Fibroblast of gingiva (primary cell): ENCODE results near the gene GAB2.
"Not testable (repeated sequence)": the region's sequence is repeated elsewhere in the genome, so short reads cannot be mapped to it uniquely, and the experiment has no call there.

Source experiments
- DNase-seq: peaks from one replicate; pipeline ENCODE4 v3.0.0-alpha.2; 2011; ENCODE audit warnings: low read depth

Gene GAB2

GRCh38 chr11:78313181-78313795 lies 104.3 kb downstream of the GAB2 start:
- peak; percentile 91 for DNase-seq

DNA sequence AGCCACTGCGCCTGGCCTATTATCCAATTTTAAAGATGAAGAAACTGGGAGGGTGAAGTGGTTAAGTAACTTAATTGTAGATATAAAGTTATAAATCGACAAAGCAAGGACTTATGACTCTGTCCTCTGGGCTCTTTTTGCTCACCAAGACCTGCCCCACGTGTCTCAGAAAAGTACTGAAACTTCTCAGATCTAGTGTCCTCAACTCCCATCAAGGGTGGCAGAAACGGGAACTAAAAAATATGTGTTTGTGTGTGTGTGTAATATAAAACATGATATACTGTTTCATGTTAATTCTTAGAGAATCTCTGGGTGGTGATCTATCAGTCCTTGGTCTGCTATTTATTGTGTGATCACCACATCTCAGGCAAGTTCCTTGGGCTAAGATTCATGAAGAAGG lies 104.9 kb downstream of the GAB2 start:
- DNase-seq: no peak

DNA sequence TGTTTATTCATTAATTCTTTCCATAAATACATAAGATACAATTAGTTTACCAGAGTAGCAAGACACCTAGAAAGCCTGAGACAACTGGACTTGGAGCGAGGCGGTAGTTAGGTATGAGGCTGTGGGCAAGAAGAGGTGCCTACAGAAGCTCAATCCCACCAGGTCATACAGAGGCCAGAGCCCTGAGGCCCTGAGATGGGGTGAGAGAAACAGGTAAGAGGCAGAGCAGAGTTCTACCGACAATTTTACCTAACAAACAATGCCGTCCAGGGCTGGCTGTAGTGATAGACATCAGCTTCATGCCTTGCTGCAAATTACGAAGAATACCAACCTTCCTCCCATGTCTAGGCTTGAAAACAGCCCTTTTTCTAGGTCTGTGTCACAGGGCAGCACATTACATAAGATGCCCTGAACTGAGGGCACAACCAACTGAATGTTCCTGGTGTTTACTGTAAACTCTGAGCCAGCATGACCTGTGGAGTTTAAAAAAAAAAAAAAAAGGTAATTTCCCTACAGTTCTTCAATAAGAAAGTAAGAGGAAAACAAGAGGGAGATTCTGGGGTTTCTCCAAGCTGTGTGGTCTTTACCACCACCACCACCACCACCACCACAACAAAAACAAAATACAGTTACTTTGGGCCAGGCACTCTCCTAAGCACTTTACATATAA lies 105.8 kb downstream of the GAB2 start:
- no peak for DNase-seq

DNA sequence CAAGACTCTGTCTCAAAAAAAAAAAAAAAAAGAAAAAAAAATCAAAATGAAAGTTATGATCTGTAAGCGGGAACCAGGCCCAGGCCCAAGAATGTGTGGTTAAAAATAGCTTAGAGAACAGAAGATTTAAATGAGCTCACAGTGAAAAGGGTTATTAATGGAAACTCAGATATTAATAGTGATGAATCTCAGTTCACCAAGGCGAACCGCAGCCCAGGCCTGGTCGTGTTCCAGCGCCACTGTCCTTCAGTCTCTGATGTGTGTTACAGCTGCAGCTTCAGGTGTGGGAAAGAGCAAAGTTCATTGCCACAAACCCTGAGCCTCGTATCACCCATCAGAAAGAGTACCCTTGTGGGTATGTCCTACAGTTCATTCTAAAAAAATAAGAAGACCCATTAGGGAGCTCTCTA lies 107.1 kb downstream of the GAB2 start:
- DNase-seq: peak; percentile 14

GRCh38 chr11:78304201-78304600 lies 113.4 kb downstream of the GAB2 start:
- DNase-seq: no peak

DNA sequence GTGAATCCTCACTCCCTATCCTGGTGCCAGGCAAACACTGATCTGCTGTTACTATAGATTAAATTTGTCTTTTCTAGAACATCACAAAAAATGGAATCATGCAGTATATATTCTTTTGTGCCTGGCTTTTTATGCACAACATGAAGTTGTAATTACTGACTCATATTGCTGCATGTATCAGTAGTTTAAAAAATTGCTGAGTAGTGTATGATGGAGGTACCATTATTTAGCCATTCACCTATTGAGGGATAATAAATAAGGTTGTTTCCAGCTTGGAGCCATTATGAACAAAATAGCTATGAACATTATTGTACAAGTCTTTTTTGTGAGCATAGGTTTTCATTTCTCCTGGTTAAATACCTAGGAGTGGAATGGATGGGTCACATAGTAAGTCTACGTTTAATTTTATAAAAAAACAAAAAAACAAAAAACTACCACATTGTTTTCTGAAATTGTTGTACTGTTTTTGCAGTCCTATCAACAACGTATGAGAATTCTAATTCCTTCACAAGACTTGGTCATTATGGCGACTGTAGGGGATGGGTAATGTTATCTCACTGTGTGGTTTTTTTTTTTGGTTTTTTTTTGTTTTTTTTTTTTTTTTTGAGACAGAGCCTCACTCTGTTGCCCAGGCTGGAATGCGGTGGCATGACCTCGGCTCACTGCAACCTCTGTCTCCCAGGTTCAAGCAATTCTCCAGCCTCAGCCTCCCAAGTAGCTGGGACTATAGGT lies 117.3 kb downstream of the GAB2 start:
- no peak for DNase-seq

- no peak for DNase-seq
Measured at GRCh38 chr11:78299000-78299710, 118.5 kb downstream of the GAB2 start.

- DNase-seq: no peak
Measured at GRCh38 chr11:78298291-78298771, 119.3 kb downstream of the GAB2 start.

DNA sequence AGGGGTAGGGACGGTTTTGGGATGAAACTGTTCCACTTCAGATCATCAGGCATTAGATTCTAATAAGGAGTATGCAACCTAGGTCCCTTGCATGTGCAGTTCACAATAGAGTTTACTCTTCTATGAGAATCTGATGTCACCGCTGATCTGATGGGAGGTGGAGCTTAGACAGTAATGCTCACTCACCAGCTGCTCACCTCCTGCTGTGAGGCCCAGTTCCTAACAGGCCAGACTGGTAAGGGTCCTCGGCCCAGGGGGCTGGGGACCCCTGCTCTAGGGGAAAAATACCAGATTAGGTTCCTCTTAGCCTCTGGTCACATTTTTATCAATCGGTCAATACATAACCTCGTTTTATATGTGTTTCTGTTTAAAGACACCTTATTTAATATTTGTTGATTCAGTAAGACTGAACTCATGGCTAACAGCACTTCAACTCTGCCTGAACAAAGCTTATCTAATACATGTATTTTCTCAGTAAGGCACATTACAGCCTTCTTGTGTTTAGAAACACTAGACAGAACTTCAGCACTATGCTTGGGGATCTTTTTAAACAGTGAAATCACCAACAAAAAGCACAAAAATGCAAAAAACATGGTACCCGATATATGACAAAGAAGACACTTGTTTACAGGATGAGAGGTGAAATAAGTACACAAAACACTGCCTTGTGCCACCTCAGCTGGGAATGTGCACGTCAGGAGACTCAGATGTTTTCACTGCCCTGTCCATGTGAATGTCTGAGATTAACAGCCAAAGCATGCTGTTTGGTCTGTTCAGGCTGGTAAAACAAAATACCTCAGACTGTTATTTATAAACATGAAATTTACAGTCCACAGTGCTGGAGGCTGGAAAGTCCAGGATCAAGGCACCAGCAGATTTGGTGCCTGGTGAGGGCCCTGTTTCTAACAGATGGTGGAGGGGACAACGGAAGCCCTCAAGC lies 121.4 kb downstream of the GAB2 start:
- DNase-seq: no peak

- DNase-seq: no peak
Measured at GRCh38 chr11:78295347-78295746, 122.3 kb downstream of the GAB2 start.

DNA sequence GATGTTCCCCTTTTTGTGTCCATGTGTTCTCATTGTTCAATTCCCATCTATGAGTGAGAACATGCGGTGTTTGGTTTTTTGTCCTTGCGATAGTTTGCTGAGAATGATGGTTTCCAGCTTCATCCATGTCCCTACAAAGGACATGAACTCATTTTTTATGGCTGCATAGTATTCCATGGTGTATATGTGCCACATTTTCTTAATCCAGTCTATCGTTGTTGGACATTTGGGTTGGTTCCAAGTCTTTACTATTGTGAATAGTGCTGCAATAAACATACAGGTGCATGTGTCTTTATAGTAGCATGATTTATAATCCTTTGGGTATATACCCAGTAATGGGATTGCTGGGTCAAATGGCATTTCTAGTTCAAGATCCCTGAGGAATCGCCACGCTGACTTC lies 123.5 kb downstream of the GAB2 start:
- not testable (repeated sequence) for DNase-seq

GRCh38 chr11:78293536-78293935 lies 124.1 kb downstream of the GAB2 start:
- no peak for DNase-seq

DNA sequence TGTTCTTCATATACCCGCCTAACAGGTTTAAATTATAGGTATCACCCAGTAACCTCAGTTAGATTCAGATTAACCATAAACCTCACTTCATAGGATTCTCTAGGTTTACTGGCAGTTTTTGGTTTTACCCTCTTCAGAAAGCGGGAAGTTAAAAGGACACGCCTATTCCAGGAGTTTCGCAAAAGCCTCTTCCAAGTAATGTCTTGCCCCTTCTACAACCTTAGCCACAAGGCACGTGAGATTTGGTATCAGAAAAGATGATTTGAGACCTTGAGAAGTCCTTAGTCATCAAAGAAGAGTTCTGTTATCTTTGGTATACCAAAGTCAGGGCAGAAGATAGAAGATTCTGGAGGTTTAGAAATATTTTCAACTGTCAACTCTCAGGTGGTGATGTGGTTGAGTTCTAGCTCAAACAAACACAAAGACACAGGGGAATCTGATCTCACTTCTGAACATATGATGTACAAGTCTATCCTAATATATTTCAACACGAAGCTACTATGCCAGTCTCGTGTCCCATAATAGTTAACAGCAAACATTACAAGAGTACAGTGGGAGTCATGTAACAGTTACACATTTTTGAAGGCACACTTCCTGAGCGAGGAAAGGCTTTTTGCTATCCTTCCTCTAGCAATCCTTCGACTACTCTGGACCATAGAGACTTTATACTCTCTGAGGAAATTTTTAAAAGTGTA lies 125.4 kb downstream of the GAB2 start:
- DNase-seq: no peak

DNA sequence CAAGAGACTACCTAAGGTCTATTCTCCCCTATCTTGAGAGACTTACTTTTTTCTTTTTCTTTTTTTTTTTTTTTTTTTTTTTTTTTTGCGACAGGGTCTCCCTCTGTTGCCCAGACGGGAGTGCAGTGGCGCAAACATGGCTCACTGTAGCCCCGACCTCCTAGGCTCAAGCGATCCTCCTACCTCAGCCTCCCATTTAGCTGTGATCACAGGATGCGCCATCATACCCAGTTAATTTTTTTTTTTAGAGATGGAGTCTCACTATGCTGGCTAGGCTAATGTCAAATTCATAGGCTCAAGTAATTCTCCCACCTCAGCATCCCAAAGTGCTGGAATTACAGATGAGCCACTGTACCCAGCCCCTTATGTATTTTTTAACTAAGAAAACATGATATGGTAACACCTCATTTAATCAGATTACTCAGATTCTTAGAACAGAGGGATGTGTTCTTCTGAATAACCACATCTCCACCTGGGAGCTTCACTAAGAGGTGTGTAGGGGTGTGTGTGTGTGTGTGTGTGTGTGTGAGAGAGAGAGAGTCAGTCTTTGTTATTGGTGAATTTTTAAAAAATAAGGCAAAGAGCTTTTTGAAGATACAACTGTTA lies 126.0 kb downstream of the GAB2 start:
- DNase-seq: no peak

DNA sequence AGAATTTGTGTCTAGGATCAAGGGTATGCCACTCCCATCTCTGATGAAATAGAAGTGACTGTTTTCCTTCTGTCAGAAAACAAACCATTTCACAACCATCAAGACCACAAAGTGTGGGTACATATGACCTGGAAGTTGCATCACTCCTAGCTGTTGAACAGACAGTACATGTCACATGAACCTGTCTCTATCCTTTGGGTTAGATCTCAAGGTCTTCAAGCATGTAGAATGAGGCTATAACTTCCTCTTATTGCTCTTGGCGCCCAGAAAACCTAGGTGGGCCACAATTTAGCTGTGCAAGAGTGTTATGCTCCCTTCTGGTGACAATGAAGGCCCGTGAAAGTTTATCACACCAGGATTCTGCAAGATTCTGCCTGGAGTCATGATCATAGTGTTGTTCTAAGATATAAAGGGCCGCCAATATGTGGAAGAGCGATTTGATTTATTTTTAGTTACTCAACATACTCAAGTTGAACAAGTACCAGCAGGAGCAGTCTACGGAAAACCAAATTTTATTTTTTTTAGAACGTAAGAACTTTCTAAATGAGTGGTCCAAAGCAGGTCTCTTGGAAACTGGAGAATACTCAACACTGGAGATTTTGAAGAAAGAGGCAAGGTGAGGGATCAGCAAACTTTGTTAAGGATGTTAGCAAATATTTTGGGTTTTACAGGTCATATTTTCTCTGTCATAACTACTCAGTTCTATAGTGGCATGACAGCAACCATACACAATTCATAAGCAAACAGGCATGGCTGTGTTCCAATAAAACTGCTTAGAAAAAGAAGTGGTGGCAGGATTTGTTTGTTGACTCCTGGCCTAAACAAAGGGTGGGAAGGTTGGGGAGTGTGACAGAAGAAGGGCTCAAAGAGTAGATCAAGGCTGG lies 127.1 kb downstream of the GAB2 start:
- peak; percentile 84 for DNase-seq

DNA sequence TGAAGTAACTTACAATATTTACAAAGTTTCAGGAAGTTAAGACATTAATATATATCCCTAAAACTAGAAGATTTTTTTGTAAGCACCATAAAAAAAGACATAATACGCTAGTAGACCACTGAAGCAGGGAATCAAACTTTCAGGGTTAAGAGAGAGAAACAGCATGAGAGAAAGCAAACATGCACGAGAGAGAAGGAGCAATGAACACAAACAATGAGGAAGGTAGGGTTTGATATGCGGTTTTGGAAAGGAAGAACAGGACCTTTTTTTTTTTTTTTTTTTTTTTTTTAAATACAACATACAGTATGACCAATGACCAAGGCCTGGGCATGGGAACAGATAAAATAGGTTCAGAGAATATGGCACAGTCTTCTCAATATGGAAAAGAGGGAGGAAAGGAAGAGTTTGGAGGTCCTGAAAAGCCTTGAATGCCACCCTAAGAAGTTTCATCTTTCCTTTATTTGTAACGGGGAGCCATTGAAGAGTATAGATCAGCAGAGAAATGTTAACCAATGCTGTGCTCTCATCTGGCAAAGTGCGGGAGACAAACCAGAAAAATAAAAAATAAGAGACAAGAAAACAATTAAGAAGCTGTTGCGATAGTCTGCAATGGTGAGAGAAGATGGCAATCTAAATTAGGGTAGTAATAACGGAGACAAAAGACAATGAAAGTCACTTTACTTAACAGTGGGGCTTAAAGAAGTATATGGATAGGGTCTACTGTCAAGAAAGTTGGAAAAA lies 127.9 kb downstream of the GAB2 start:
- DNase-seq: no peak

- no peak for DNase-seq
Measured at GRCh38 chr11:78284260-78284659, 133.4 kb downstream of the GAB2 start.

DNA sequence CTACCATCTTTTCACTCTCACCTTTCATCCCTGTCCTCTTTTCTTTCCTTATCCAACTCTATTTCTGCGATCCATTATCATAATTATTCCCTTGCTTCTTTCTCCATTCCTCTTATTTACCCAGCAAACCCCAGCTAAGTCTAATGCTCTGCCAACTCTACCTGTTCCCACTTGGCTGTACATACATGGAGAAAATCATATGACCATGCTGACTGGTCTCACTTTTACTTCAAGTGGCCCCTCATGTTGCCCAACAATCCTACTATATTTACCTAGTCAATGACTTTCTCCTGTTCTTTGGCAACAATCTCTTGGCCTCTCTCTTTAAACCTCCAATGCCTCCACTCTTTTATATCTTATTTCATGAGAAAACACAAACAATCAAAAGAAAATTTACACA lies 134.8 kb downstream of the GAB2 start:
- DNase-seq: no peak

DNA sequence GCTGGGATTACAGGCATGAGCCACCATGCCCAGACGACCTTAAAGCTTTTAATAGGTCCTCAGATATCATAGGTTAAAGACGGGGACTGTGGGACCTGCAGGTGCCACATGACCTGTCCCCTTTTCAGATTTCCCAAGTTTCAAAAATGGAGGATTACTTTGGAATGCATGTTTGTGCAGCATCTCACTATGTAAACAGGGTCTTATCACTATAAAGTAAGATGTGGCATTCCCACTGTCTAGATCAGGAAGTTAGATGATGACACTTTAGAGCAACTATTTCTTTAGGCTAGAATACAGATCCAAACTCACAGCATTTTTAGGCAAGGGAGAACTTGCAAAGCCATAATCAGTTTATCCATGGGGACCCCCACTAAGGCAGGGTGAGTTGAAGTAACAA lies 136.1 kb downstream of the GAB2 start:
- no peak for DNase-seq
